Liver (tissue), 9 donors: Measurements from ENCODE around the gene STK11. TPM values are rescaled to one million over a fixed set of nuclear protein-coding genes. Genes with fewer than 3 reads are reported as not detected.

Experiments used
- DNase-seq: peaks from one replicate; pipeline ENCODE4 v3.0.0-alpha.2; 2017; ENCODE audit warnings: low spot score
- H3K27ac ChIP-seq, 2 donors: one replicate each; pipeline ENCODE4 v1.7.0; 2013; ENCODE audit warnings: inconsistent platforms in 2 of 2, low read length in 2 of 2, control low read depth in 1 of 2, low read depth in 1 of 2, mild to moderate bottlenecking in 1 of 2
- H3K27me3 ChIP-seq, 4 donors: one replicate each; pipeline versions ENCODE4 v1.6.1 to v1.7.0; 2013; ENCODE audit warnings: low read length in 3 of 4, inconsistent platforms in 1 of 4, mild to moderate bottlenecking in 1 of 4, moderate library complexity in 1 of 4; ENCODE audit not compliant: control insufficient read depth in 4 of 4, insufficient read depth in 4 of 4
- H3K36me3 ChIP-seq, 4 donors: one replicate each; pipeline versions ENCODE4 v1.6.1 to v1.7.0; 2013; ENCODE audit warnings: low read length in 3 of 4, mild to moderate bottlenecking in 3 of 4, low read depth in 1 of 4, moderate library complexity in 1 of 4; ENCODE audit not compliant: control insufficient read depth in 4 of 4, insufficient read depth in 3 of 4
- H3K4me1 ChIP-seq, 4 donors: one replicate each; pipeline versions ENCODE4 v1.6.1 to v1.7.0; 2013; ENCODE audit warnings: low read length in 3 of 4, mild to moderate bottlenecking in 3 of 4, moderate library complexity in 1 of 4; ENCODE audit not compliant: control insufficient read depth in 4 of 4, insufficient read depth in 4 of 4
- H3K4me3 ChIP-seq, 3 donors: one replicate each; pipeline versions ENCODE4 v1.6.1 to v1.7.0; 2013; ENCODE audit warnings: low read length in 3 of 3, control low read depth in 1 of 3, low read depth in 1 of 3, mild to moderate bottlenecking in 1 of 3
- H3K9ac ChIP-seq, 2 donors: one replicate each; pipeline ENCODE4 v1.7.0; 2013; ENCODE audit warnings: low read length in 2 of 2, mild to moderate bottlenecking in 2 of 2, moderate library complexity in 2 of 2, control low read depth in 1 of 2, low read depth in 1 of 2
- H3K9me3 ChIP-seq, 4 donors: one replicate each; pipeline versions ENCODE4 v1.6.1 to v1.7.0; 2013; ENCODE audit warnings: low read length in 3 of 4; ENCODE audit not compliant: control insufficient read depth in 4 of 4
- EGR1 ChIP-seq, 2 donors: IDR thresholded peaks; 2 replicates each; pipeline ENCODE4 v1.6.1; 2016 to 2018; ENCODE audit warnings: antibody characterized with exemption in 2 of 2, low read depth in 2 of 2
- FOXA1 ChIP-seq: IDR thresholded peaks from 2 replicates; pipeline ENCODE4 v1.6.1; 2016; ENCODE audit warnings: antibody characterized with exemption
- FOXA2 ChIP-seq: IDR thresholded peaks from 2 replicates; pipeline ENCODE4 v1.6.1; 2016; ENCODE audit warnings: antibody characterized with exemption
- GABPA ChIP-seq, 2 donors: IDR thresholded peaks in 1 of 2; conservative IDR thresholded peaks in 1 of 2; 2 replicates each; pipeline ENCODE4 v1.6.1; 2016; ENCODE audit warnings: antibody characterized with exemption in 2 of 2, mild to moderate bottlenecking in 1 of 2, moderate library complexity in 1 of 2
- HNF4A ChIP-seq, 2 donors: conservative IDR thresholded peaks; 2 replicates each; pipeline ENCODE4 v1.6.1; 2016; ENCODE audit warnings: antibody characterized with exemption in 2 of 2, mild to moderate bottlenecking in 2 of 2
- HNF4G ChIP-seq: IDR thresholded peaks from 2 replicates; pipeline ENCODE4 v1.6.1; 2016; ENCODE audit warnings: antibody characterized with exemption
- JUND ChIP-seq, 2 donors: IDR thresholded peaks; 2 replicates each; pipeline ENCODE4 v1.6.1; 2016; ENCODE audit warnings: antibody characterized with exemption in 2 of 2
- NR2F2 ChIP-seq: IDR thresholded peaks from 2 replicates; pipeline ENCODE4 v1.6.1; 2016; ENCODE audit warnings: antibody characterized with exemption
- RAD21 ChIP-seq, 2 donors: IDR thresholded peaks; 2 replicates each; pipeline ENCODE4 v1.6.1; 2016; ENCODE audit warnings: antibody characterized with exemption in 2 of 2, mild to moderate bottlenecking in 2 of 2
- RXRA ChIP-seq, 2 donors: IDR thresholded peaks; 2 replicates each; pipeline ENCODE4 v1.6.1; 2017 to 2018; ENCODE audit warnings: antibody characterized with exemption in 2 of 2, mild to moderate bottlenecking in 1 of 2
- SP1 ChIP-seq: IDR thresholded peaks from 2 replicates; pipeline ENCODE4 v1.6.1; 2018; ENCODE audit warnings: antibody characterized with exemption, mild to moderate bottlenecking
- TAF1 ChIP-seq: conservative IDR thresholded peaks from 2 replicates; pipeline ENCODE4 v1.6.1; 2016; ENCODE audit warnings: antibody characterized with exemption, mild to moderate bottlenecking
- ZBTB33 ChIP-seq: IDR thresholded peaks from 2 replicates; pipeline ENCODE4 v1.6.1; 2016; ENCODE audit warnings: antibody characterized with exemption
- WGBS: extraction: QIAGEN DNeasy Blood & Tissue Kit; methylation state at CpG from one replicate; pipeline ENCODE4 v1.1.7; 2013; 5-methylcytosine and 5-hydroxymethylcytosine counted together
- polyA plus RNA-seq, 2 donors: library from polyadenylated mRNA; stranded (reverse) in 1 of 2; unstranded in 1 of 2; fragments of 200-250 nt in 1 of 2; fragments of >200 nt in 1 of 2; fragmentation: Nextera tagmentation in 1 of 2; extraction: Ambion mirVana in 1 of 2; gene quantifications; one replicate each; pipeline versions ENCODE4 v1.2.1 to v1.2.3, GENCODE V29; 2013 to 2015
- total RNA-seq, 2 donors: library from RNA; depleted of rRNA; stranded (reverse); fragments of >200 nt; gene quantifications; one replicate each; pipeline ENCODE4 v1.2.3, GENCODE V29; 2014
- TF ChIP-seq, protein P1 (sequence below): fragments of 150-350 bp; IDR thresholded peaks from 2 replicates; pipeline ENCODE4 v1.5.1; 2017; ENCODE audit warnings: improper control_type of control experiment, low read depth, low read length; ENCODE audit not compliant: missing input control
- TF ChIP-seq, protein P2 (sequence below): IDR thresholded peaks from 2 replicates; pipeline ENCODE4 v1.6.1; 2016; ENCODE audit warnings: antibody characterized with exemption
- donor health status: healthy.
- donor health status: healthy.
- donor health status: healthy.
- donor health status: healthy.
- donor health status: healthy.

STK11 gene
- total and polyA plus RNA-seq, 4 donors: 3.0 to 126 (median 35.5) TPM

GRCh38 chr19:1218751-1219567 is 13.4 kb downstream of the STK11 start:
- Histone ChIP-seq H3K4me1 (peaks cover 13 to 25% (median 20%) of the 10 kb centered on the region in 4 donors), H3K9ac (no peak overlapping the region)
- no peak for DNase-seq

DNA sequence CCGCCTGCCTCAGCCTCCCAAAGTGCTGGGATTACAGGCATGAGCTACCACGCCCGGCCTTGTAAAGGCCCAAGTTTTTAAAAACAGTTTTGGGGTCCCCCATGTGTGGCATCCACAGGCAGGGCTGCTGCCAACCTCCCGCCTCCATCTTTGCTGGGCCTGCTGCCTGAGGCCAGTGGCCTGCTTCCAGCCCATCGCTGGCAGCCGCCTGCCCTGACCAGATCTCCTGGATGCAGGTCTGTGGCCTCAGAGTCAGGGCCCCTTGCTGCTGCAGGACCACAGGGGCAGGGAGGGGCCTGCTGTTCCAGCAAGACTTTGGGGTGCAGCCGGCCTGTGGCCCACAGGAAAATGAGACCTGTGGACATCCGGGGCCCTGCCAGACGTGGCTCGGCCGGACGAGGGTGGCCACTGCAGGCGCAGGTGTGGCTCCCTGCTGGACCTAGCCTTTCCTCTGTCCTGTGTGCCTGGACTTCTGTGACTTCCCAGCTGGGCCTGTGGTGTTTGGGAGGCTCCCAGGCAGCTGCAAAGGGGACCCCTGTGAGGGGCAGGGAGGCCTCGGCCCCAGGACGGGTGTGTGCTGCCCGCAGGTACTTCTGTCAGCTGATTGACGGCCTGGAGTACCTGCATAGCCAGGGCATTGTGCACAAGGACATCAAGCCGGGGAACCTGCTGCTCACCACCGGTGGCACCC is 14.4 kb downstream of the STK11 start:
- Histone ChIP-seq H3K9me3 (no peaks in the 10 kb centered on the region), H3K36me3 (peaks cover 0 to 19% (median 11%) of the 10 kb centered on the region in 4 donors), H3K27me3 (no peaks in the 10 kb centered on the region), H3K4me1 (peaks cover 6 to 15% (median 12%) of the 10 kb centered on the region in 4 donors), H3K9ac (no peak overlapping the region), H3K4me3 (no peak overlapping the region), H3K27ac (no peak overlapping the region)
- WGBS: 94% methylated on average over 19 of the region's 19 CpGs
- no peak for DNase-seq
- TF ChIP-seq, protein P1, sequence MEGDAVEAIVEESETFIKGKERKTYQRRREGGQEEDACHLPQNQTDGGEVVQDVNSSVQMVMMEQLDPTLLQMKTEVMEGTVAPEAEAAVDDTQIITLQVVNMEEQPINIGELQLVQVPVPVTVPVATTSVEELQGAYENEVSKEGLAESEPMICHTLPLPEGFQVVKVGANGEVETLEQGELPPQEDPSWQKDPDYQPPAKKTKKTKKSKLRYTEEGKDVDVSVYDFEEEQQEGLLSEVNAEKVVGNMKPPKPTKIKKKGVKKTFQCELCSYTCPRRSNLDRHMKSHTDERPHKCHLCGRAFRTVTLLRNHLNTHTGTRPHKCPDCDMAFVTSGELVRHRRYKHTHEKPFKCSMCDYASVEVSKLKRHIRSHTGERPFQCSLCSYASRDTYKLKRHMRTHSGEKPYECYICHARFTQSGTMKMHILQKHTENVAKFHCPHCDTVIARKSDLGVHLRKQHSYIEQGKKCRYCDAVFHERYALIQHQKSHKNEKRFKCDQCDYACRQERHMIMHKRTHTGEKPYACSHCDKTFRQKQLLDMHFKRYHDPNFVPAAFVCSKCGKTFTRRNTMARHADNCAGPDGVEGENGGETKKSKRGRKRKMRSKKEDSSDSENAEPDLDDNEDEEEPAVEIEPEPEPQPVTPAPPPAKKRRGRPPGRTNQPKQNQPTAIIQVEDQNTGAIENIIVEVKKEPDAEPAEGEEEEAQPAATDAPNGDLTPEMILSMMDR: no peak

More at GRCh38 chr19:1218751-1219567, 13.4 kb downstream of the STK11 start:
- H3K9me3 ChIP-seq: no peaks in the 10 kb centered on the region
- peak overlapping the region; percentile 28 to 57 for H3K27ac ChIP-seq
- TF ChIP-seq RXRA (IDR thresholded peaks at IDR 0.05): no peak
- TF ChIP-seq JUND (IDR thresholded peaks at IDR 0.05): no peak
- no peak for TF ChIP-seq TAF1
- TF ChIP-seq, protein P2, sequence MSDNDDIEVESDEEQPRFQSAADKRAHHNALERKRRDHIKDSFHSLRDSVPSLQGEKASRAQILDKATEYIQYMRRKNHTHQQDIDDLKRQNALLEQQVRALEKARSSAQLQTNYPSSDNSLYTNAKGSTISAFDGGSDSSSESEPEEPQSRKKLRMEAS: no peak
- TF ChIP-seq ZBTB33: no peak
- TF ChIP-seq NR2F2: no peak
- no peak for TF ChIP-seq FOXA2
- no peak for TF ChIP-seq SP1
- no peak for TF ChIP-seq HNF4G
- peaks cover 0 to 13% (median 9%) of the 10 kb centered on the region in 4 donors for H3K36me3 ChIP-seq
- WGBS: 91% methylated on average over 37 of the region's 37 CpGs
- no peaks in the 10 kb centered on the region for H3K27me3 ChIP-seq
- no peak overlapping the region for H3K4me3 ChIP-seq

DNA sequence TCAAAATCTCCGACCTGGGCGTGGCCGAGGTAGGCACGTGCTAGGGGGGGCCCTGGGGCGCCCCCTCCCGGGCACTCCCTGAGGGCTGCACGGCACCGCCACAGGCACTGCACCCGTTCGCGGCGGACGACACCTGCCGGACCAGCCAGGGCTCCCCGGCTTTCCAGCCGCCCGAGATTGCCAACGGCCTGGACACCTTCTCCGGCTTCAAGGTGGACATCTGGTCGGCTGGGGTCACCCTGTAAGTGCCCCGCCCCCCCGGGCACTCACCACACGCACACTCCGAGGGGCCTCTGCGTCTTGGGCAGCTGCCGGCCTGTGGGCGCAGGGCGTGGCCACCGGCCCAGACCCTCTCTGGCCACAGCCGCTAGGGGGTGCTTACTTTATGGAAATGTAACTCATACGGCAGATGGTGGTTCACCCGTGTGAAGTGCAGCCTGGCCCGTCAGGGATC is 14.9 kb downstream of the STK11 start:
- TF ChIP-seq NR2F2 (no peak), HNF4A (conservative IDR thresholded peaks at IDR 0.05) (no peak), GABPA (IDR thresholded peaks at IDR 0.05 in 1 of 2, conservative IDR thresholded peaks at IDR 0.05 in 1 of 2) (no peak), FOXA1 (no peak), FOXA2 (no peak), RAD21 (IDR thresholded peaks at IDR 0.05) (no peak), RXRA (IDR thresholded peaks at IDR 0.05) (no peak), JUND (IDR thresholded peaks at IDR 0.05) (no peak), SP1 (no peak), EGR1 (IDR thresholded peaks at IDR 0.05; ENCODE audit: low read depth in 2 of 2) (no peak), HNF4G (no peak), ZBTB33 (no peak)
- TF ChIP-seq, protein P1: no peak
- TF ChIP-seq, protein P2: no peak
- H3K4me1 ChIP-seq: peaks cover 1 to 10% (median 6%) of the 10 kb centered on the region in 4 donors
- no peak for DNase-seq
- no peak overlapping the region for H3K27ac ChIP-seq
- no peaks in the 10 kb centered on the region for H3K27me3 ChIP-seq
- H3K36me3 ChIP-seq: peaks cover 0 to 21% (median 11%) of the 10 kb centered on the region in 4 donors
- 91% methylated on average over 33 of the region's 33 CpGs for WGBS
- no peaks in the 10 kb centered on the region for H3K9me3 ChIP-seq
- H3K9ac ChIP-seq: no peak overlapping the region
- no peak overlapping the region for H3K4me3 ChIP-seq
